GM12878 (cell line): ENCODE results near the gene RAB4B. TPM values are rescaled to one million over a fixed set of nuclear protein-coding genes. Genes with fewer than 3 reads are reported as not detected.

Source experiments
- ATAC-seq: fragments of 200-7000 bp; cut with Tn5 transposase; 3 replicates; pipeline ENCODE4 v1.9.1; 2020; ENCODE audit warnings: mild to moderate bottlenecking, moderate library complexity
- BruUV-seq: library from RNA; stranded (reverse); fragments of 400-500 nt; replicated peaks from 2 replicates; lab custom pipeline; 2021; lab: Mats Ljungman, UMichigan
- CTCF ChIA-PET: fragments of 300-600 bp; sonication (Branson Sonifier 250); formaldehyde crosslinking; extraction: SDS; loops from one replicate; lab custom pipeline; 2021; ENCODE audit warnings: inconsistent platforms; lab: Yijun Ruan, JAX
- POLR2A ChIA-PET: fragments of 350-600 bp; formaldehyde crosslinking; extraction: SDS; loops from one replicate; lab custom pipeline; 2021; ENCODE audit warnings: inconsistent platforms; lab: Charles Lee
- RAD21 ChIA-PET: fragments of 300-600 bp; sonication (Branson Sonifier 250); formaldehyde crosslinking; loops from one replicate; lab custom pipeline; 2023; ENCODE audit warnings: antibody characterized with exemption; ENCODE audit not compliant: unreplicated experiment; lab: Charles Lee
- SMC1A ChIA-PET: fragments of 300-600 bp; sonication (Branson Sonifier 250); formaldehyde crosslinking; loops from one replicate; lab custom pipeline; 2023; ENCODE audit not compliant: unreplicated experiment, uncharacterized antibody; lab: Charles Lee
- DNase-seq: peaks from one replicate; pipeline ENCODE4 v3.0.0-alpha.2; 2011; ENCODE audit warnings: low read depth, low spot score
- FAIRE-seq: peaks from 3 replicates; lab custom pipeline; 2011; peaks lifted over from hg19 to GRCh38; lab: Jason Lieb, UNC
- H2AFZ ChIP-seq: 2 replicates; pipeline ENCODE4 v1.6.0; 2011; ENCODE audit warnings: low read depth, low read length, control low read depth; ENCODE audit not compliant: control insufficient read depth
- H3K27ac ChIP-seq: 2 replicates; pipeline ENCODE4 v1.5.1; 2011; ENCODE audit warnings: control low read depth; ENCODE audit not compliant: control insufficient read depth, insufficient read depth
- H3K27me3 ChIP-seq, 2 experiments: replicated peaks in 1 of 2; 2 replicates each; pipeline versions ENCODE4 v1.6.0 to v1.6.1; 2011; ENCODE audit warnings: low read length in 1 of 2; ENCODE audit not compliant: control insufficient read depth in 2 of 2, insufficient read depth in 2 of 2
- H3K36me3 ChIP-seq, 2 experiments: 2 replicates each; pipeline ENCODE4 v1.5.1; 2011; ENCODE audit warnings: low read length in 1 of 2; ENCODE audit not compliant: control insufficient read depth in 2 of 2, insufficient read depth in 2 of 2
- H3K4me1 ChIP-seq: 2 replicates; pipeline ENCODE4 v1.6.1; 2011; ENCODE audit warnings: mild to moderate bottlenecking, low read length, moderate library complexity, mixed read lengths; ENCODE audit not compliant: control insufficient read depth, insufficient read depth
- H3K4me2 ChIP-seq: 2 replicates; pipeline ENCODE4 v1.6.0; 2011; ENCODE audit warnings: control low read depth; ENCODE audit not compliant: control insufficient read depth, insufficient read depth
- H3K4me3 ChIP-seq: fragments of 200-600 bp; sonication (generic); 2 replicates; pipeline ENCODE4 v1.5.1; 2016
- H3K79me2 ChIP-seq: 2 replicates; pipeline ENCODE4 v1.6.0; 2011; ENCODE audit warnings: low read length; ENCODE audit not compliant: control insufficient read depth, insufficient read depth
- H3K9ac ChIP-seq: 2 replicates; pipeline ENCODE4 v1.8.0; 2011; ENCODE audit warnings: low read length, control low read depth, mixed read lengths; ENCODE audit not compliant: control insufficient read depth, insufficient read depth
- H3K9me3 ChIP-seq: replicated peaks from 3 replicates; pipeline ENCODE4 v1.5.1; 2011; ENCODE audit warnings: mild to moderate bottlenecking, low read length; ENCODE audit not compliant: control insufficient read depth, insufficient read depth
- H4K20me1 ChIP-seq: 2 replicates; pipeline ENCODE4 v1.6.0; 2011; ENCODE audit not compliant: control insufficient read depth, insufficient read depth
- E2F8 ChIP-seq: fragments of 450-650 bp; IDR thresholded peaks from 2 replicates; pipeline ENCODE4 v1.6.1; 2018; ENCODE audit warnings: mild to moderate bottlenecking, low read depth, moderate library complexity; ENCODE audit not compliant: partially characterized antibody
- EED ChIP-seq: sonication (generic); IDR thresholded peaks from 2 replicates; pipeline ENCODE4 v1.6.1; 2016; ENCODE audit warnings: antibody characterized with exemption, low read depth
- FOXM1 ChIP-seq: IDR thresholded peaks from 2 replicates; pipeline ENCODE4 v1.6.1; 2012; ENCODE audit warnings: low read depth, mild to moderate bottlenecking, inconsistent platforms, low read length, moderate library complexity
- MYB ChIP-seq: fragments of 150-350 bp; IDR thresholded peaks from 2 replicates; pipeline ENCODE4 v1.6.1; 2014; ENCODE audit warnings: mild to moderate bottlenecking, low read depth, low read length, borderline replicate concordance
- NFIC ChIP-seq: IDR thresholded peaks from 2 replicates; pipeline ENCODE4 v1.6.1; 2012; ENCODE audit warnings: low read depth, mild to moderate bottlenecking, inconsistent platforms, low read length, moderate library complexity
- POLR2A ChIP-seq: IDR thresholded peaks from 2 replicates; pipeline ENCODE4 v1.6.1; 2011; ENCODE audit warnings: low read depth, mild to moderate bottlenecking, low read length
- SREBF2 ChIP-seq: IDR thresholded peaks from 2 replicates; pipeline ENCODE4 v1.6.1; 2012; ENCODE audit warnings: mild to moderate bottlenecking, low read length
- TAF1 ChIP-seq: IDR thresholded peaks from 2 replicates; pipeline ENCODE4 v1.6.1; 2011; ENCODE audit warnings: mild to moderate bottlenecking, low read depth, low read length, borderline replicate concordance
- WRNIP1 ChIP-seq: IDR thresholded peaks from 2 replicates; pipeline ENCODE4 v1.6.1; 2011; ENCODE audit warnings: low read depth, low read length, improper control_type of control experiment, borderline replicate concordance
- ZSCAN29 ChIP-seq: fragments of 450-650 bp; IDR thresholded peaks from 2 replicates; pipeline ENCODE4 v1.6.1; 2017; ENCODE audit warnings: mild to moderate bottlenecking, moderate library complexity
- WGBS: methylation state at CpG from one replicate; pipeline ENCODE4 v1.1.6; 2016; ENCODE audit warnings: low lambda C conversion rate; ENCODE audit not compliant: insufficient replicate concordance, insufficient coverage; ENCODE audit errors: missing lambda C conversion rate; 5-methylcytosine and 5-hydroxymethylcytosine counted together
- in situ Hi-C: fragments of 300-500 bp; cut with MboI; formaldehyde crosslinking; loops from 9 replicates; pipeline ENCODE4 v1.14.3; 2018; ENCODE audit warnings: mixed read lengths
- intact Hi-C: fragments of 100-400 bp; cut with micrococcal nuclease; formaldehyde crosslinking; loops from one replicate; pipeline ENCODE4 v1.14.2; 2022; ENCODE audit not compliant: unreplicated experiment
- polyA plus RNA-seq, 11 experiments: library from polyadenylated mRNA; depleted of rRNA in 4 of 11; unstranded in 6 of 11; stranded (reverse) in 5 of 11; fragments of >200 nt; fragmentation: Nextera tagmentation in 4 of 11; fragmentation: Illumina TruSeq in 1 of 11; extraction: Ambion mirVana in 4 of 11; extraction: Trizol in 1 of 11; gene quantifications; 1 replicate in 1 of 11; 2 replicates in 10 of 11; pipeline versions ENCODE4 v1.2.1 to v1.2.3, GENCODE V29; 2011 to 2016; ENCODE audit warnings: inconsistent platforms in 2 of 11, missing spikeins in 2 of 11, low read depth in 1 of 11
- total RNA-seq, 4 experiments: library from RNA; depleted of rRNA in 3 of 4; stranded (reverse); fragments of >200 nt in 3 of 4; fragmentation: Illumina TruSeq in 1 of 4; extraction: Trizol in 1 of 4; gene quantifications; 2 replicates each; pipeline versions ENCODE4 v1.2.1 to v1.2.3, GENCODE V29; 2013 to 2021
- TF ChIP-seq, protein P1 (sequence below), 3 experiments: IDR thresholded peaks in 2 of 3; conservative IDR thresholded peaks in 1 of 3; 2 replicates each; pipeline ENCODE4 v1.5.1; 2011; ENCODE audit warnings: low read depth in 3 of 3, low read length in 3 of 3, mild to moderate bottlenecking in 3 of 3, control low read depth in 2 of 3, moderate library complexity in 2 of 3, inconsistent platforms in 1 of 3, mixed read lengths in 1 of 3; ENCODE audit not compliant: control insufficient read depth in 2 of 3, insufficient read depth in 1 of 3; ENCODE audit errors: extremely low read depth in 1 of 3
- TF ChIP-seq, protein P2 (sequence below): fragments of 450-650 bp; IDR thresholded peaks from 2 replicates; pipeline ENCODE4 v1.6.1; 2014; ENCODE audit warnings: mild to moderate bottlenecking
- TF ChIP-seq, protein P3 (sequence below): fragments of 450-650 bp; IDR thresholded peaks from 2 replicates; pipeline ENCODE4 v1.6.1; 2017; ENCODE audit warnings: low read depth, mild to moderate bottlenecking, moderate library complexity

The RAB4B gene
- total and polyA plus RNA-seq, 10 of the 15 experiments (the other 5 are each of a cell fraction or from before 2014, with no cell fraction given), result 0.60 to 51.5 (median 27.7) TPM

GRCh38 chr19:40747536-40747935 lies 30.5 kb upstream of the RAB4B start (continued):
- TF ChIP-seq, protein P1, sequence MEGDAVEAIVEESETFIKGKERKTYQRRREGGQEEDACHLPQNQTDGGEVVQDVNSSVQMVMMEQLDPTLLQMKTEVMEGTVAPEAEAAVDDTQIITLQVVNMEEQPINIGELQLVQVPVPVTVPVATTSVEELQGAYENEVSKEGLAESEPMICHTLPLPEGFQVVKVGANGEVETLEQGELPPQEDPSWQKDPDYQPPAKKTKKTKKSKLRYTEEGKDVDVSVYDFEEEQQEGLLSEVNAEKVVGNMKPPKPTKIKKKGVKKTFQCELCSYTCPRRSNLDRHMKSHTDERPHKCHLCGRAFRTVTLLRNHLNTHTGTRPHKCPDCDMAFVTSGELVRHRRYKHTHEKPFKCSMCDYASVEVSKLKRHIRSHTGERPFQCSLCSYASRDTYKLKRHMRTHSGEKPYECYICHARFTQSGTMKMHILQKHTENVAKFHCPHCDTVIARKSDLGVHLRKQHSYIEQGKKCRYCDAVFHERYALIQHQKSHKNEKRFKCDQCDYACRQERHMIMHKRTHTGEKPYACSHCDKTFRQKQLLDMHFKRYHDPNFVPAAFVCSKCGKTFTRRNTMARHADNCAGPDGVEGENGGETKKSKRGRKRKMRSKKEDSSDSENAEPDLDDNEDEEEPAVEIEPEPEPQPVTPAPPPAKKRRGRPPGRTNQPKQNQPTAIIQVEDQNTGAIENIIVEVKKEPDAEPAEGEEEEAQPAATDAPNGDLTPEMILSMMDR (IDR thresholded peaks at IDR 0.05 in 2 of 3, conservative IDR thresholded peaks at IDR 0.05 in 1 of 3; ENCODE audit: control insufficient read depth in 2 of 3, extremely low read depth in 1 of 3, insufficient read depth in 1 of 3, low read depth in 3 of 3, low read length in 3 of 3), result no peak
- TF ChIP-seq WRNIP1 (no peak), TAF1 (no peak), NFIC (no peak)
- TF ChIP-seq, protein P2, sequence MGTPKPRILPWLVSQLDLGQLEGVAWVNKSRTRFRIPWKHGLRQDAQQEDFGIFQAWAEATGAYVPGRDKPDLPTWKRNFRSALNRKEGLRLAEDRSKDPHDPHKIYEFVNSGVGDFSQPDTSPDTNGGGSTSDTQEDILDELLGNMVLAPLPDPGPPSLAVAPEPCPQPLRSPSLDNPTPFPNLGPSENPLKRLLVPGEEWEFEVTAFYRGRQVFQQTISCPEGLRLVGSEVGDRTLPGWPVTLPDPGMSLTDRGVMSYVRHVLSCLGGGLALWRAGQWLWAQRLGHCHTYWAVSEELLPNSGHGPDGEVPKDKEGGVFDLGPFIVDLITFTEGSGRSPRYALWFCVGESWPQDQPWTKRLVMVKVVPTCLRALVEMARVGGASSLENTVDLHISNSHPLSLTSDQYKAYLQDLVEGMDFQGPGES, result no peak

DNA sequence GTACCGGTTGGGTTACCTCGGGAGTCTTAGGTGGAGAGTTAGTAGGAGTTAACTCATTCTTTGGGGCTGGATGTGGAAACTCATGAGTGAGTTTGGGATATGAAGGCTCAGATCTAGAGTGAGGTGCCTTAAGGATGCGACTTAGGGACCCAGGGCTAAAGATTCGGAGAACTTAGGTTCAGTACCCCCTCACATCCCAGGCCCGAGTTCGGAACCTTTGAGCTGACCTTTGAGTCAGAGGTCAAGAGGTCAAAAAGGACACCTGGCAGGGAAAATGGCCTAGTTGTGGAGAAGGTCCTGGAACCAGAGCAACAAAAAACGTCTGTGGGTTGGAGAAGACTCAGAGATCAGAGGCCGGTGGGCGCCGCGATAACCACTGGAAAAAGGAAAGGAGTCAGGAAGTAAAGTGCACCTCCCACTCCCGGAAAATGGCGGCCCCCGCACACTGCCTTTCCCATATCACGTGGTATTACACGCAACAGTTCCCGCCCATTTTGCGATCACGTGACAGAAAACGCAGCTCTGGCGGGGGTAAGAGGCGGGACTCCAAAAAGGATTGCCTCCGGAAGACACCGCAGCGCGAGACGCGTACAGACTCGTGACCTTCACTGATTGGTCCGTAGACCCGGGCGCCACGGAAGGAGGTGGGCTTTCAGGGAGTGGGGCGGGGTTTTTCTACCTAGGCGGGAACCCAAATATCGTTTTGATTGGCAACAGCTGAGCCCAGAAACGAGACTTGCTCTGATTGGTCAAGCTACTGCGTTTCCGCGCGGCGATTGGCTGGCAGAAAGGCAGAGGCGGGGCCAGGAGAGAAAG lies 27.8 kb upstream of the RAB4B start, which contains the start of gene ACTMAP:
TSS of gene ACTMAP (minus strand) at position 420 of the 816 bp plus-strand sequence. CDS start 674 bp downstream, outside the sequence.
- intact Hi-C loops (loop anchor here (1.0 to 5.0 kb wide), 3 partner anchors 33 to 88 kb away; partner anchors contain the start of genes COQ8B and ITPKC), in situ Hi-C loops (no loop called here)
- Histone ChIP-seq H3K9ac (peak within 1 kb of the TSS; percentile 99), H2AFZ (peak within 1 kb of the TSS; percentile 73), H3K4me3 (peak within 1 kb of the TSS; percentile 94), H3K9me3 (no peaks in the 10 kb centered on the region), H3K79me2 (peaks cover 66% of the 10 kb centered on the region), H3K27me3 (no peaks in the 10 kb centered on the region), H3K27ac (peak within 1 kb of the TSS; percentile 98), H3K4me1 (peaks cover 16% of the 10 kb centered on the region), H3K4me2 (peak within 1 kb of the TSS; percentile 88), H3K36me3 (no peaks in the 10 kb centered on the region), H4K20me1 (no peaks in the 10 kb centered on the region)
- peak; percentile 99 for FAIRE-seq
- 1% methylated on average over 43 of the region's 43 CpGs for WGBS
- peak; percentile 99 for DNase-seq
- ChIA-PET CTCF (interaction anchor here (0.6 to 9.0 kb wide), 11 partner anchors 28 to 803 kb away, joined by 3 to 72 read pairs (median 4); partner anchors contain the start of genes COQ8B, EGLN2, ITPKC and RAB4B), RAD21 (interaction anchor here (0.8 to 16.3 kb wide), 13 partner anchors 26 to 513 kb away, joined by 3 to 291 read pairs (median 5); partner anchors contain the start of genes COQ8B, EGLN2, ITPKC and MIA), SMC1A (interaction anchor here (0.9 to 13.2 kb wide), 11 partner anchors 10 to 87 kb away, joined by 3 to 256 read pairs (median 6); partner anchors contain the start of genes COQ8B, EGLN2, ITPKC and MIA), POLR2A (interaction anchor here (0.6 to 9.5 kb wide), 13 partner anchors 10 to 308 kb away, joined by 3 to 331 read pairs (median 6); partner anchors contain the start of genes COQ8B, EGLN2, ITPKC and MIA)
- peak; percentile 88 for ATAC-seq
- BruUV-seq, result TSS peak; percentile 94
- peak; percentile 57; the same call in 1 of the 2 replicates for TF ChIP-seq POLR2A
- TF ChIP-seq ZSCAN29, result no peak; the same call in 1 of the 2 replicates
- peak; percentile 73 for TF ChIP-seq EED
- TF ChIP-seq, protein P3, sequence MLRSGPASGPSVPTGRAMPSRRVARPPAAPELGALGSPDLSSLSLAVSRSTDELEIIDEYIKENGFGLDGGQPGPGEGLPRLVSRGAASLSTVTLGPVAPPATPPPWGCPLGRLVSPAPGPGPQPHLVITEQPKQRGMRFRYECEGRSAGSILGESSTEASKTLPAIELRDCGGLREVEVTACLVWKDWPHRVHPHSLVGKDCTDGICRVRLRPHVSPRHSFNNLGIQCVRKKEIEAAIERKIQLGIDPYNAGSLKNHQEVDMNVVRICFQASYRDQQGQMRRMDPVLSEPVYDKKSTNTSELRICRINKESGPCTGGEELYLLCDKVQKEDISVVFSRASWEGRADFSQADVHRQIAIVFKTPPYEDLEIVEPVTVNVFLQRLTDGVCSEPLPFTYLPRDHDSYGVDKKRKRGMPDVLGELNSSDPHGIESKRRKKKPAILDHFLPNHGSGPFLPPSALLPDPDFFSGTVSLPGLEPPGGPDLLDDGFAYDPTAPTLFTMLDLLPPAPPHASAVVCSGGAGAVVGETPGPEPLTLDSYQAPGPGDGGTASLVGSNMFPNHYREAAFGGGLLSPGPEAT, result peak; percentile 88
- TF ChIP-seq SREBF2, result no peak
- no peak for TF ChIP-seq E2F8
- no peak for TF ChIP-seq MYB
- no peak for TF ChIP-seq FOXM1
